Measurements from ENCODE around the gene ERC2.

ERC2 gene

DNA sequence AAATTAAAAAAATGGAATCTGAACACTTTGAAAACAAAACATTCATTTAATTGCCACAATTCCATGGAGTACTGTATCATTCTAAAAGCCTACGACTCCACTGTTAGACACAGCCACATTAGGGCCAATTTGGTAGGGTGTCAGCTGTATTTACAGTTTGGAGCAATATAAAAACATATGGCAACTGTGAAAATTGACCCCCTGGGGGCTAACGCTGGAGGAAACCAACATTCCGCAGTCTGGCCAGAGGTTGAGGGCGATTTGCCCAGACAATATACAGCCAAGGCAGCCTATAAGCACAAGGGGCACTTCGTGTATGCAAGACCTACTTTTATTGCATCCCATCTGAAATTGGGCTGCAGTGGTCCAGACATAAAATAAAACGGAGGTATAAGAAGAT is 504.7 kb downstream of the ERC2 start:
- ATAC-seq (no peak), DNase-seq (ENCODE audit: low spot score in 2 of 2) (no peak)
- Mint-ChIP-seq H3K9me3 (peaks cover 8% of the 10 kb centered on the region), H3K36me3 (no peaks in the 10 kb centered on the region), H3K4me1 (no peaks in the 10 kb centered on the region), H3K27ac (no peak overlapping the region), H3K4me3 (no peak overlapping the region)

DNA sequence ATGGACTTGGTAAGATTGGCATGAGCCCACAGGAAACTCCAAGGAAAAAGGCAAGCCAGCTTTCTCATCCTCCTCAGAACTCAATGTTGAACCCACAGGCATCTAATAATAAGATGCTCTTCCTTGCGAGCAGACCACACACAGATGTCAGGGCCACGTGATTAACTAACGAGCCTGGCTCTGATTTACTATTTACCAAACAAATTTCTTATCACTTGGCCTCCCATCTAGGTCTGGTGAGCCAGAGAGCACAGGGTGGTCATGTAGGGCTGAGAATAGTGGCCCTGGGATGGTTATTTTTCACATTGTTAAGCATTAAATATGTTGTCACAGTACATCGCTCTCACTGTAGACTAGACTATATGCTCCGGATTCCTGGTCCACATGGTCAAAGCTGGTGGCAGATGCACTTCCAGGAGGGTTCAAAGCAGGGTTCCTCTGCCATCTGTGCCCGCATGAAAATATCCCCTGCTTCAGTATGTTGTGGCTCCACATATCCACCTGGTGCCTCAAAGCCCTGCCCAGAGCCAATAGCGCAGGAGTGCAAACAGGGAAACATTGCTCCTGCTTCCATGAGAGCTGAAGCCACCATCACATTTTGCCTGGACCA is 508.7 kb downstream of the ERC2 start:
- Mint-ChIP-seq H3K27ac (no peak overlapping the region), H3K36me3 (no peaks in the 10 kb centered on the region), H3K9me3 (peaks cover 7% of the 10 kb centered on the region), H3K4me1 (no peaks in the 10 kb centered on the region), H3K4me3 (no peak overlapping the region)
- DNase-seq (ENCODE audit: low spot score in 2 of 2) (no peak), ATAC-seq (no peak)

DNA sequence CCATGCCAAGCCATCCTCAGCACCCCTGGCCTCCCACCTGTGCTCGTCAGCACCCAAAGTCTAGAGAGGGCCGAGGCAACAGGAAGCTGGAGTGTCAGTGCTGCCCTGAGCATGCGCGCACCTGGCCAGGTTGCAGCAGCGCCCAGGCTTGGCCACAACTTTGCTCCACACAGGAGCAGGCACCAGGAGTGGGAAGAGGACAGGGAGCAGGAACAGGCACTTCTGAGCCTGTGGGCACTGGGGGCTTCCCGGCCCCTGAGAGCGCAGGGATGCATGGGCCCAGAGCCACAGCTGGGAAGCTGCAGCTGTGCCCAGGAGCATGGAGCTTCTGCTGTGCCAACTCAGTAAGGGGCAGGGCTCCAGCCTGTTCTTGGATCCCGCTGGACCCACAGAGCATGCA is 509.7 kb downstream of the ERC2 start:
- Mint-ChIP-seq H3K9me3 (peaks cover 7% of the 10 kb centered on the region), H3K4me1 (no peaks in the 10 kb centered on the region), H3K36me3 (no peaks in the 10 kb centered on the region), H3K4me3 (no peak overlapping the region), H3K27ac (no peak overlapping the region)
- DNase-seq (ENCODE audit: low spot score in 2 of 2) (no peak), ATAC-seq (peak; percentile 11)

DNA sequence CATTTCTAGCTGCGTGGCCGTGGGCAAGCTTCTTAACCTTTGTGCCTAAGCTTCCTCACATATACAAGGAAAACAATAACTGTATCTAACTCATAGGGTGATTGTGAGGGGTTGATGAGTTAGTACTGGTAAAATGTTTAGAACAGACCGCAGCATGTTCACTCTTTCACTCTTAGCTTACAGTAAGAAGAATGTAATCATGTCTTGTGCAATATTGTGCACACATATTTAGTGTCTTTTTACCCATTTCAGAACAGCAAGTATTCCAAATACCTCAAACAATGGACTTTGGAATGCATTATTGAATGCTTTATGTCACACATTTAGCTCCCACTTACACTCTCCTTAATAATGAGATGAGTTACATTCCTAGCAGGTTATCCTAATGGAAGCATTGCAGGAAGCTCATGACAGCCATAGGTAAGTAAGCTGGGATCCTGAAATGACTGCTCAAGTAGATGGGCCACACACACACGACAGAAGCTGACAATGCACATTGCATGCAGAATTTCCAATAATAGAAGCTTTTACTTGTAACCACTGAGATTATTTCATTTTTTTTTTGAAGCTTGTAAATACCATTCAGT is 512.3 kb downstream of the ERC2 start:
- no peak overlapping the region for H3K4me3 Mint-ChIP-seq
- H3K27ac Mint-ChIP-seq: no peak overlapping the region
- peaks cover 3% of the 10 kb centered on the region for H3K9me3 Mint-ChIP-seq
- H3K36me3 Mint-ChIP-seq: no peaks in the 10 kb centered on the region
- ATAC-seq (no peak), DNase-seq (ENCODE audit: low spot score in 2 of 2) (no peak)
- H3K4me1 Mint-ChIP-seq: no peaks in the 10 kb centered on the region

DNA sequence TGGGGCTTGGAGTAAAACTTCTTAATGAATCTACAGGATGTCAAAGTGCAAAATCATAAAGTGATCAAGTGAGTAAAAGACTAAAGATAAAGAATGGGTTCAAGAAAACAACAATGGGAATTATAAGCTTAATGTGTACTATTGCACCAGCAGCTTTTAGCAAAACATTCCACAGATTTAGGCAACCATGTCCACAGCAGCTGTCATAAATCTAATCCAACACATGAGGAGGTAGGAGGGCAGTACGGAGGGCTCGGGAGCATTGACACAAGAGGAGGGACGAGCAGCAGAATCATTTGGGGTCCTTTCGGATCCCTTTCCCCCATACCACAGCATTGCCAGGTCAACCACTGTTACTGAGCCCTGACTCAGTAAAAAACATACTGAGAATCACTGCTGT is 516.9 kb downstream of the ERC2 start:
- DNase-seq (ENCODE audit: low spot score in 2 of 2) (no peak), ATAC-seq (no peak)
- Mint-ChIP-seq H3K36me3 (no peaks in the 10 kb centered on the region), H3K9me3 (peaks cover 8% of the 10 kb centered on the region), H3K4me3 (no peak overlapping the region), H3K4me1 (no peaks in the 10 kb centered on the region), H3K27ac (no peak overlapping the region)

DNA sequence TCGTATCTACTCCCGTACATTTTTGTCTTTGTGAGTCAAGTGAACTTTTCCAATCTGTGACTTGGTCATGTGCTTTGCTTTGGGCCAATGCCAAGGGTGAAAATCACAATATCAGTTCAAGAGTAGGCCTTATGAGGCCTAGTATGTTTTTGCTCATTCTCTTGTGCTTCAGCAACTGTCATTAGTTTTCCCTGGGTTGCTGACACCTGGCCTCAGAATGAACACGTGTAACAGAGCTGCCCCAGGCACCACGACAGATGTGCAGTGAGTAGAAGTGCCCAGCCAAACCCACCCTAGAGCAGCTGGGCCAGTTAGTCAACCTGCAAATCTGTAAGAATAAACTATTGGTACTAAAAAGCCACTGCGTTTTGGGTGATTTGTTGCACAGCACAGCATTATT is 520.9 kb downstream of the ERC2 start:
- no peak for ATAC-seq

DNA sequence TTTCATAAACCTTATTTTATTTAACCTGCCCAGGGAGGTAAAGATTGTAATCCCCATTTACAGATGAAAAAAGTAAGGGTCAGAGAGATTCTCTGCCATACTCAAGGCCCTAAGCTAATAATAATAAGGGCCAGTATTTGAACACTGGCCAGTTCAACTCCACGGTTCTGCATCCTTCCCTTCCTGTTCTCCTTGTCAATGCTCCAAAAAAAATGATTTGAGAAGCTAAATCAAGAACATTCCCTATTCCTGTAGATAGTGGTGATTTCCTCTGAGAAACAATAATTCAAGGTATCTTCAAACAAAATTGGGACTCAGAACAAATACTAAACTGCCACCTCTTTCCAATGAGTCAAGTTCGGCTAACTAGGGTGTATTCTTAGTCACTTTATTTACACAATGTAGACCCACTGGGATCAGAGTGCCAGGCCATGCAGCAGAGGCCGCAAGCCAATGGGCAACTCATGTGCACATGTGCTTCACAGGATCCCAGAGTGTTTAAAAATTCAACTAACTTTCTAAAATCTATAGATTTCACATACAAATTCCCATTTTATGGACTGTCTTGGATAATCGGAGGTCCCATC is 521.6 kb downstream of the ERC2 start:
- Mint-ChIP-seq H3K27ac (no peak overlapping the region), H3K4me3 (no peak overlapping the region), H3K36me3 (no peaks in the 10 kb centered on the region), H3K4me1 (no peaks in the 10 kb centered on the region), H3K9me3 (peaks cover 8% of the 10 kb centered on the region)
- no peak for ATAC-seq
- DNase-seq (ENCODE audit: low spot score in 2 of 2): no peak

More for the DNA sequence above, 520.9 kb downstream of the ERC2 start:
- Mint-ChIP-seq H3K9me3 (peaks cover 8% of the 10 kb centered on the region), H3K4me1 (no peaks in the 10 kb centered on the region), H3K36me3 (no peaks in the 10 kb centered on the region), H3K4me3 (no peak overlapping the region), H3K27ac (no peak overlapping the region)
- no peak for DNase-seq (ENCODE audit: low spot score in 2 of 2)

DNA sequence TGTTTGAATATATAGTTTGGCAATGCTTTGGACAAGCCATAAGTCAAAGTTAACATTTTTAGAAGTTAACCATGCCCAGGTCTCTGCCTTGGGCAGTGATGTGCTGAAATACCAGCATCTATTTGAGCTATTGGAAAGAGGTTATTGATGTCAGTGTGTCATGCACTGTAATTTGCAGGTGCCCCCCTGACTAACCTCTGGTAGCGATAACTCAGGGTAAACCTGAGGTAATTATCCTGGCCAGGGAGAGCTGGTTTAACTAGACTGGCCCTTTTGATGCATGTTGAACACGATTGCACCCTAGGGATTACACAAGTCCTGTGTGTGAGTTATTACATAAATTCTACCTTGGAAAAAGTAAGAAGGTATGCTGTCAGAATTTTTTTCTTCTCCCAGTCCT is 525.4 kb downstream of the ERC2 start:
- no peak for DNase-seq (ENCODE audit: low spot score in 2 of 2)
- H3K4me1 Mint-ChIP-seq: no peaks in the 10 kb centered on the region
- ATAC-seq: no peak
- H3K4me3 Mint-ChIP-seq: no peak overlapping the region
- no peak overlapping the region for H3K27ac Mint-ChIP-seq
- no peaks in the 10 kb centered on the region for H3K36me3 Mint-ChIP-seq
- H3K9me3 Mint-ChIP-seq: peaks cover 4% of the 10 kb centered on the region

DNA sequence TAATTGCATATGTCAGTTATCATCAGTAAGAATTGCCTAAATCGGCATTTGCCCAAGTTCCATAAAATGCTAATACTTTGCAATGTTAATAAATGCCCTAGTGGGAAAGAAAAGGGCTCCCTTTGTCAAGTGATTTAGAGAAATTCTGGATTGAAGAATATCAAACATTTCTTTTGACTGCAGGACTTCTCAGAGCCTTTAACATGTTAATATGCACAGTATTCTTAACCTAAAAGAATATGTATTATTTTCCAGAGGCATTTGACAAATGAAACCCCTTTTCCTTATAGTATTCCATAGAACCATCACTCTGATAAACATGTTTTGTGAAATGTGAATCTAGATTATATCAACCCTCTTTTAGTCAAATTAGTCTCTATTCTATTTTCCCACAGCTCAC is 529.0 kb downstream of the ERC2 start:
- H3K27ac Mint-ChIP-seq: no peak overlapping the region

DNA sequence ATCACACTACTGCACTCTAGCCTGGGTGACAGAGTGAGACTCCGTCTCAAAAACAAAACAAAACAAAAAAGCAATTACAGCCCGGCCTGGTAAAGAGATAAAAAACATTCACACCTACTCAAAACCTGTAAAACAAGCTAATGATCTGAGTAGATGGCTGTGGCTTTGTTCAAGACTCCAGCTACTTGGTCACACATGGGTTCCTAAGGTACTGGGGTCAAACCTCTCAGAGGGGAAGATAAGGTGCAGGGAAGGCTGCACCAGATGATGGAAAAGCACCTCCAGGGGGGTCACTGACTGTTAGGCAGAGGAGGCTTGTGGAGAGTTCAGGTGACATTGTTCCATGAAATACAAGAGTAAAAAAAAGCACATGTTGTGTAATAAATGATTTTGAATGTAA is 531.0 kb downstream of the ERC2 start:
- no peak overlapping the region for H3K27ac Mint-ChIP-seq
- H3K4me3 Mint-ChIP-seq: no peak overlapping the region
- H3K9me3 Mint-ChIP-seq: peaks cover 9% of the 10 kb centered on the region
- no peak for ATAC-seq
- no peaks in the 10 kb centered on the region for H3K4me1 Mint-ChIP-seq
- DNase-seq (ENCODE audit: low spot score in 2 of 2): no peak
- H3K36me3 Mint-ChIP-seq: no peaks in the 10 kb centered on the region

More for the DNA sequence above, 529.0 kb downstream of the ERC2 start:
- H3K4me1 Mint-ChIP-seq: no peaks in the 10 kb centered on the region
- ATAC-seq: no peak
- peaks cover 5% of the 10 kb centered on the region for H3K9me3 Mint-ChIP-seq
- no peak for DNase-seq (ENCODE audit: low spot score in 2 of 2)
- no peak overlapping the region for H3K4me3 Mint-ChIP-seq
- H3K36me3 Mint-ChIP-seq: no peaks in the 10 kb centered on the region

DNA sequence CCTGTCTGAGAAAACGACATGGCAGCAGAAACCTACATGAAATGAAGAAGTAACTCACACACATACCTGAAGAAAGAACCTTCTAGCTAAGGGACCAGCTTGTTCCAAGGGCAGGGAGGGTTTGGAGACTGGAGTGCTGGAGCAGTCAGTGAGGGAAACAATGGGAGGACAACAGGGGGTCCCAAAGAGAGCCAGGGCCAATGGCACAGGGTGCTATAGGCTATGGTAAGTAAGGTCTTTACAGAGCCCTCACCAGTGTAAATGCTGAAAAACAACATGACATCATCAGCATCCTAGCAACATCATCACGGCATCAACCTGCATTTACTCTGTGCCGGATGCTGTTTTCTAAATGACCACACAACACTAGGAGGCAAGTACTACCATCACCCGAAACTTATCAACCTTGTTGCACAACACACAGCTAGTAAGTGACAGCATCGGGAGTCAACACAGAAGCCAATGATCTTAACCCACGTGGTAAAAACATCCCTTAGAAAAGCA is 531.7 kb downstream of the ERC2 start:
- DNase-seq (ENCODE audit: low spot score in 2 of 2) (no peak), ATAC-seq (no peak)
- no peak overlapping the region for H3K27ac Mint-ChIP-seq
- H3K9me3 Mint-ChIP-seq: peaks cover 9% of the 10 kb centered on the region
- H3K36me3 Mint-ChIP-seq: no peaks in the 10 kb centered on the region
- no peak overlapping the region for H3K4me3 Mint-ChIP-seq
- no peaks in the 10 kb centered on the region for H3K4me1 Mint-ChIP-seq

DNA sequence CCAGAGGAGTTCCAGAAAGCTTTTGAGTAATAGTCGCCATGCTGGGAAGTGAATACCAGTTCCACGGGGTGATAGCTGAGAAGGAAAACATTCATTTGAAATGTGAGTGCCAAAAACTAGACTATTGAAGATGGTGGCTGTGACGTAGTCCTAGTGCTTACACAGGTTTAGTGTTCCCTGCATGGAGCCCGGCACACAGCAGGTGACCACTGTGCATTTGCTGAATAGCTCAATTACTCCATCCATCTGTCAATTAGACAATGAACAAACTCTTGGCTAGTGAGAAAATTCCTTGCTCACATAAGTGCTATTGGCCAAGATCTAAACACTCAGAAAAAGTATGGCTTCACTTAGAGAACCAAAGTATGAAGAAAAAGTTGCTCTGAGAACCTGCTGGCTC is 533.0 kb downstream of the ERC2 start:
- no peaks in the 10 kb centered on the region for H3K4me1 Mint-ChIP-seq
- DNase-seq (ENCODE audit: low spot score in 2 of 2) (no peak), ATAC-seq (no peak)
- H3K27ac Mint-ChIP-seq: no peak overlapping the region
- H3K9me3 Mint-ChIP-seq: peaks cover 9% of the 10 kb centered on the region
- no peak overlapping the region for H3K4me3 Mint-ChIP-seq
- H3K36me3 Mint-ChIP-seq: no peaks in the 10 kb centered on the region

DNA sequence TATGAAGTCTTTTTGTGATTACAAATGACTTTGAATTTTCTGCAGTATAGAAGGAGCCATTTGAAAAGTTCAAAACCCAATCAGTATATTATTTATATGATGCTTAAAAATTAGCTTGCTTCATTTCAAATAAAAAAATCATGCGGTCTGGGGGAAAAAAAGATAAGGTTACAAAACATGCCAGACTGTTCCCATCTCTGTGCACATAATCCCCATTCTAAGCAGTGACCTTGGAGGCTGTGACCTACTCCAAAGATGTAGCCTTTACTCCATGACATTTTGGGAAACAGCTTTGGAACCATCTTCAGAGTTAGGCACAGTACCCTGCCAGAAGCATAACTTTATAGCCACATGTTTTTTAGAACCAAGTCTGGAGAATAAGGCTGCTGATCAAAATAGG is 533.5 kb downstream of the ERC2 start:
- no peak for DNase-seq (ENCODE audit: low spot score in 2 of 2)
- no peak overlapping the region for H3K27ac Mint-ChIP-seq
- H3K36me3 Mint-ChIP-seq: no peaks in the 10 kb centered on the region
- ATAC-seq: no peak
- H3K4me3 Mint-ChIP-seq: no peak overlapping the region
- H3K4me1 Mint-ChIP-seq: no peaks in the 10 kb centered on the region
- peaks cover 9% of the 10 kb centered on the region for H3K9me3 Mint-ChIP-seq

DNA sequence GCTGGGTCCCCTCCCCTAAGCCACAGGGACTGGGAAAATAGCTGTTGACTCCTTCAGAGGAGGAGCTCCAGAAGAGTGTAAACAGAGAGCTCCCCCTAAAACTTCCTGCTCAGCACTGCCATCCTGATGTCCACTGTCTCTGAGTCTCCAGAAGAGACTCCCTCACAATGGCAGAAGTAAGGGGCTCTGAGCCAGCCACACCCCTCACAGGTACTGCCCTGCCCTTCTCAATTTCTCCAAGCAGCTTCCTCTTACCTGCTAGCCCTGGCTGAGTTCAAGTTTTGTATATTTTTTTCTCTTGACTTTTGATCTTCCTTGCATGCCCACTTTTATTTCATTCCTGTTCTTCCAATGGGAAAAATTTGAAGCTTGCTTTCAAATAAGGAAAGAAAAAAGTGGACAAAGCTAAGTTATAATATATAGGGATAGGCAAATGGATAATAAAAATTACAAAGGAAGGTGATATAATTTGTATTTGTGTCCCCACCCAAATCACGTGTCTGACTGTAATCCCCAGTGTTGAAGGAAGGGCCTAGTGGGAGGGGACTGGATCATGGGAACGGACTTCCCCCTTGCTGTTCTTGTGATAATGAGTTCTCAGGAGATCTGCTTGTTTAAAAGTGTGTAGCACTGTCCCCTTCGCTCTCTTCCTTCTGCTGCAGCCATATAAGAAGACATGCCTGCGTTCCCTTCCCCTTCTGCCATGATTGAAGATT is 539.0 kb downstream of the ERC2 start:
- Mint-ChIP-seq H3K27ac (no peak overlapping the region), H3K4me3 (no peak overlapping the region), H3K4me1 (no peaks in the 10 kb centered on the region), H3K36me3 (no peaks in the 10 kb centered on the region), H3K9me3 (peaks cover 7% of the 10 kb centered on the region)
- ATAC-seq: no peak
- DNase-seq (ENCODE audit: low spot score in 2 of 2): no peak

DNA sequence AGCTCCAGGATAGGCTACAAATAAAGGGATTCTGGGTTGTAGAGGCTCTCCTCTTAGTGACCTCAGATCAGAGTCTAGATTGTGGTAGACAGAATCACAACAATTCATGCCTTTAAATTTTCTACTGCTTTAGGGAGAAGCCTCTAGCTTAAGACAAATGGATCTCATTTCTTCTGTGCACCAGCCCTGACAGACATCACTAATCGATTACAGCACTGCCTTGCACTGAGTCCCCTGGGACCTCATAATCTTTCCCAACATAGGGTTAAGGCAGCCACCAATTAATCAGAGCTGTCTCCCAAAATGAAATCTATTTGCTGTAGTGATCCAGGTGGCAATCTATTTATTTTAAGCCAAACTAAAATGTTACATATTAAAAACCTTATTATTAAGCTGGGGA is 544.6 kb downstream of the ERC2 start:
- Mint-ChIP-seq H3K27ac (no peak overlapping the region), H3K36me3 (no peaks in the 10 kb centered on the region), H3K4me1 (no peaks in the 10 kb centered on the region), H3K9me3 (peaks cover 7% of the 10 kb centered on the region), H3K4me3 (no peak overlapping the region)
- DNase-seq (ENCODE audit: low spot score in 2 of 2) (no peak), ATAC-seq (no peak)

DNA sequence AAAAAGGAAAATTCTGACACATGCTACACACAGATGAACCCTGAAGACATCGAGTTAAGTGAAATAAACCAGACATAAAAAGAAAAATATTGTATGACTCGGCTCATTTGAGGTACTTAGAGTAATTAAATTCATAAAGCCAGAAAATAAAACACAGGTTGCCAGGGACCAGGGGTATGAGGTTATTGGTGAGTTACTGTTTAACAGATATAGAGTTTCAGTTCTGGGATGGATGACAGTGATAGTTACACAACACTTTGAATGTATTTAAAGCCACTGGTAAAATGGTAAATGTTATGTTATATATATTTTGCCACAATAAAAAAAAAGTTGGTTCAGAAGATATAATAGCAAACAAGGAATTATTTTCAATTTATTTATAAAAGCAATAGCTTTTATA is 545.1 kb downstream of the ERC2 start:
- Mint-ChIP-seq H3K9me3 (peaks cover 7% of the 10 kb centered on the region), H3K4me3 (no peak overlapping the region), H3K36me3 (no peaks in the 10 kb centered on the region), H3K4me1 (no peaks in the 10 kb centered on the region), H3K27ac (no peak overlapping the region)
- no peak for DNase-seq (ENCODE audit: low spot score in 2 of 2)
- no peak for ATAC-seq

Data from stimulated activated effector memory CD8-positive, alpha-beta T cell treated with anti-CD3 and anti-CD28 coated beads, Interleukin-12 subunit alpha, Interleukin-12 subunit beta, amount 100 ng/mL, for 72 hours (primary cell).